Stimulated activated naive CD8-positive, alpha-beta T cell treated with anti-CD3 and anti-CD28 coated beads, Interleukin-15, Interleukin-2, amounts not matched to agents 100 U/mL and 50 U/mL, for 24 hours (primary cell): ENCODE measurements around the gene RALGPS1.

Experiments
- ATAC-seq: fragments of 150-1000 bp; cut with Tn5 transposase; one replicate; pipeline ENCODE4 v1.10.0; 2021
- DNase-seq: peaks from one replicate; pipeline ENCODE4 v3.0.0; 2021

RALGPS1 gene

GRCh38 chr9:126956917-126957686 is 42.5 kb downstream of the RALGPS1 start:
- DNase-seq (no peak), ATAC-seq (no peak)

DNA sequence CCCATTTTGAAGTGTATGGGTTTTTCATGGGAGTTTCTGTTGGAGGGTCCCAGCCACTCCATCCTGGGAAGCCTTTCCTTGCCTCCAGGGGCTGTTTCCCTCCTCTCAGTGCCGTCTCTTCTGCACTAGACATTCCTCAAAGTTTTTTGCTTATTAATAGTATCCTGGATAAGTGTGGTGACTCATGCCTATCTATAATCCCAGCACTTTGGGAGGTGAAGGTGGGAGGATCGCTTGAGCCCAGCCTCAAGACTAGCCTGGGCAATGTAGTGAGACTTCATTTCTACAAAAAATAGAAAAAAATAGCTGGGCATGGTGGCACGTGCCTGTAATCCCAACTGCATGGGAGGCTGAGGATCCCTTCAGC is 43.1 kb downstream of the RALGPS1 start:
- ATAC-seq, result no peak
- no peak for DNase-seq

GRCh38 chr9:126959336-126959735 is 44.8 kb downstream of the RALGPS1 start:
- DNase-seq, result no peak
- no peak for ATAC-seq

DNA sequence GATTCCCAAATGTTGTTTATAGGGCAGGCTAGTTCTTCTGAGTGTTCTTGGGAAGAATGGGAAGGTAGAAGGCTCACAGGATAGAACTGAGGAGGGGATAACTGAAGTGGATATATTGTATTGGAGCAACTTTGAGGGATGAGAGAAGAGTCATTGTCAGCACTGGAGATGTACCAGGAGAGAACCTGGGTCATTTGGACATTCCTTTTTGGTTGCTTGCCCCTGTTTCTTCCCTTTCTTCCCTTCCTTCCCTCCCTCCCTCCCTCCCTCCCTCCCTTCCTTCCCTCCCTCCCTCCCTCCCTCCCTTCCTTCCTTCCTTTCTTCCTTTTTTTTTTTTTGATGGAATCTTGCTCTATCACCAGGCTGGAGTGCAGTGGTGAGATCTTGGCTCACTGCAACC is 45.3 kb downstream of the RALGPS1 start:
- DNase-seq (no peak), ATAC-seq (no peak)

DNA sequence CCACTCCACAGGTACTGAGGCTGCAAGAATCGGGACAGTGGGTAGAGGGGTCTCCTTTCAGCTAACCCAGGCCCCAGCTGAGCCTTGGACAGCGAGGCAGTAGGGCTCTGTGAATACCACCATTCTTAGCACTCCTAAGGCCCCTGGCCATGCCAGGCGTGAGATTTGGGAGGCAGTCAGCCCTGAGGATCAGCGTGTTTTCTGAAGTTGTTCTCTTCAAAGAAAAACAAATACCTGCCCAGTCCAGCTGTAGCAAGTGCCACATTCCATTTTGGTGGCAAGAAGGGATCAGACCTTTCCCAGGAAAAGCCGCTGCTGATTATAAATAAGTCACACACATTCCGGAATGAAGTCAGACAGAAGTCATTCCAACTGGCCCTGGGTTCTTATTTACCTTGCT is 47.8 kb downstream of the RALGPS1 start:
- DNase-seq (no peak), ATAC-seq (no peak)

DNA sequence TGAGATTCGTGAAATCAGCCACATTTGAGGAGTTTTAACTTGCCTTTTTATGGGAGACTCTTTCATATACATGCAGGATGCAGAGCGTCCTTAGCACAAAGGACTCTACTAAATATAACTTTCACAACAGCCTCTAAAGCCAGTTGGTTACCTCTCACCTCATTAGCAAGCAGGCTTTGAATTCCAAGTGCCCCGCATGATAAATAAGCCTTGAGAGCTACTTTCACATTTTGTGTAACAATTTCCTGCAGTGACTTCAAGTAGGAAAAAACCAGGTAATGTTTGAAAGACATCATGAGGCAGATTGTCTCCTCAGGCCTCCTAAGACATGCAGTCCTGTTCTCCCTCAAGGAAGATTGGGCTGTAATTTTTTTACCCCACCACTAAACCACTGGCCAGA is 50.5 kb downstream of the RALGPS1 start:
- ATAC-seq (no peak), DNase-seq (no peak)

DNA sequence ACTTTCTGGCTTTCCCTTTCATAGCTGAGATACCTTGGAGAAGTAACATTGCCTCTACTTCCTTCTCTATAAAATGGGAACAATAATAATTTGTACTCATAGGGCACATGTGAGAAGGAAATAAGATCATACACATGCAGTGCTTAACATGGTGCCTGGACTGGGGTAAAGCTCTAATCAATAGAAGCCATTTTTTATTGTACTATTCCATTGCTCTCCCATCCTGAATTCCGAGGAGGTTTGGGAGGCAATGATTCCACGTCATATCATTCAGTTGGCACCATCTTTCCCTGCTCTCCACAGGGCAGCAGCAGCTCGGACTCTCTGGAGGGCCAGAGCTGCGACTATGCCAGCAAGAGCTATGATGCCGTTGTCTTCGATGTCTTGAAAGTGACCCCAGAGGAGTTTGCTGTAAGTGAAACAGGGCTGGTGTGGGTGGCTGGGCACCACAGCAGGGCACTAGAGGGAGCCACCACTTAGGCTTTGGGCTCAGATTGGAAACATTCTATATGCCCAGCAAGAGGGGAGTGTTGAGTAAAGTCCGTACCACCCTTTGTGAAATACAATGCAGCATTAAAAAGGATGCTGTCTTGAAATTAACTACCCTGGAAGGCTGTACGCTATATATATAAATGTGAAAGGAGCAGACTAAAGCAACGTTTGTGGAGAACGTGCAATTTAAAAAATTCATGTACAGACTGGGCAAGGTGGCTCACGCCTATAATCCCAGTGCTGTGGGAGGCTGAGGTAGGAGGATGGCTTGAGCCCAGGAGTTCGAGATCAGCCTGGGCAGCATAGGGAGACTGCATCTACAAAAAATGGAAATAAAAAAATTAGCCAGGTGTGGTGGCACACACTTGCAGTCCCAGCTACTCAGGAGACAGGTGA is 51.2 kb downstream of the RALGPS1 start:
- ATAC-seq (peak; percentile 75), DNase-seq (peak; percentile 49)

- ATAC-seq, result no peak
- no peak for DNase-seq
These were observed 56.7 kb downstream of the RALGPS1 start for GRCh38 chr9:126971261-126971660.

DNA sequence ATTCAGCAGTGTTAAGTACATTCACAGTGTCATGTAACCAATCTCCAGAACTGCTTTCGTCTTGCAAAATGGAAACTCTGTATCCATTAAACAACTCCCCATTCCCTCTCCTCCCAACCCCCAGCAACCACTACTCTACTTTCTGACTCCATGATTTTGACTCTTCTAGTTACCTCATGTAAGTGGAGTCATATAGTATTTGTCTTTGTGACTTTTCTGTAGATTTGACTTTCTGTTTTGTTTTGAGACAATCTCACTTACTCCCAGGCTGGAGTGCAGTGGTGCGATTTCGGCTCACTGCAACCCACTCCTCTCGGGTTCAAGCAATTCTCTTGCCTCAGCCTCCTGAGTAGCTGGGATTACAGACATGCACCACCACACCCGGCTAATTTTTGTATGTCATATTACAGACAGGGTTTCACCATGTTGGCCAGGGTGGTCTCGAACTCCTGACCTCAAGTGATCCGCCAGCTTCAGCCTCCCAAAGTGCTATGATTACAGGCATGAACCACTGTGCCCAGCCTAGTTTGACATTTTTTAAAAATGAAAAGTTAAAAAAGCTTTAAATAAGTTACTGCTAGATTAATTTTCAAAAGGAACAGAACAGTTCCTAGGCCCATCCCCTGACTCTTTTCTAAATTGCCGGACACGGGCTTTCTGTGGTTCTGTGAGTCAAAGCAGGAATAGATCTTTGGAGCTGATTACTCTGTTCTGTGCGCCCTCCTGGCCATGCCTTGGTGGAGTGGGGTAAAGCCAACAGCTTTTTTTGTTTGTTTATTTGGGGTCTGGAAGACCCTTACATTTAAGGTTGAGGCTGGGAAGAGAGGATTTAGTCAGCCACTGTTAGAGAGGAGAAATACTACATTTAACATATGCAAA is 59.3 kb downstream of the RALGPS1 start:
- DNase-seq (no peak), ATAC-seq (no peak)

DNA sequence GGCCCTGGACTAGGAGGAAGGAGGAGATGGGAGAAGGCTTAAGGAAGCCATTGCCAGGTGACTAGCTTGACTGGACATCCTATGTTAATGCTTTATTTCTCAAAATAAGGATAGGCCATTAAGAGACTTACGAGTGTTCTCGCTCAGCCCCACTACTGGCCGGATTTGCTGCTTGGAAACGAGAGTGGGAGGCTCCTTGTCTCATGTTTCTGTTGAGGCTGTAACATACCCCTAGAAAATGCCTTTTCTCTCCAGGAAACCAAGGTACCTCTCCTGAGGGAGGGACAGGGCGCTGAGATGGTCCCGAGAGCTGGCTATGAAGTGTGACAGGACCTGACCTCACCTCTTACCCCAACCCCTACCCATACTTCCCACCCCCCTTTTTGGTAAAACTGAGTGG is 60.0 kb downstream of the RALGPS1 start:
- no peak for ATAC-seq
- no peak for DNase-seq

GRCh38 chr9:126975327-126976220 is 61.0 kb downstream of the RALGPS1 start:
- ATAC-seq (no peak), DNase-seq (no peak)

DNA sequence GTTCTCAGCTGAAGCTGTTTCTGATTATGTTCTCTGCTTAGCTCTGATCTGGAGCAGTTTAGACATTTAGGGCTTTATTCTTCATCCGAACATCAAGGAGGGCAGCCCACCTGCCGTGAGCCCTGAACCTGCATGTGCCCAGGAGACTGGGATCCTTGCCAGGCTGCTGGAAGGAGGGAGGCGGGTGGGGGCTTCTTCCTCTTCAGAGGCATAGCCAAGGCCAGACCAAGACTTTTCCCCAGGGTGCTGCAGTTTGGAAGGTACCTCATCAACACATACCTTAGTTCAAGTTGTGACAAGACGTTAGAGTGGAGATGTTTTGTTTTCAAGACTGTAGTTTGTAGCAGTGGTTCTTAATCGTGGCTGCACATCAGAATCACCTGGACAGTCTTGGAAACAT is 64.9 kb downstream of the RALGPS1 start:
- no peak for ATAC-seq

GRCh38 chr9:126980231-126980630 is 65.6 kb downstream of the RALGPS1 start:
- no peak for DNase-seq
- ATAC-seq, result no peak

More for the DNA sequence above, 64.9 kb downstream of the RALGPS1 start:
- no peak for DNase-seq

DNA sequence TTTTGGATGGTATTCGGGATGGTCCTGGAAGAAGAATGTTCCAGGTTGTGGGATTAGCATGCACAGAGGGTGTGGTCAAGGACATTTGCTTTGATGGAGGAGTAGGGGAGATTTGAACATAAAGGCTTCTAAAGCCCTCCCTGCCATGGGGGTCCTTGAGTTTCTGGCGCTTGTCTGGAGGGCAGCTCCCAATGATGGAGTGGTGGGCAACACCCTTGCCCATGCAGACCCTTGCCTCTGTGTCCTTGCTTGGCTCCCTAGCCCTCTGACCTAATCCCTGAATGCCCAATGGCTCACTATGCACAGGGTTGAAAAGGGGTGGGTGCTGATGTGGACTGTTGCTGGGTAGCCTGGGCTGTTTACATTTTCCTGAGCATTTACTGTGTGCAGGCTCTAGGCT is 66.6 kb downstream of the RALGPS1 start:
- ATAC-seq, result no peak

GRCh38 chr9:126982215-126983002 is 67.8 kb downstream of the RALGPS1 start:
- ATAC-seq (no peak), DNase-seq (no peak)

More for the DNA sequence above, 66.6 kb downstream of the RALGPS1 start:
- no peak for DNase-seq

DNA sequence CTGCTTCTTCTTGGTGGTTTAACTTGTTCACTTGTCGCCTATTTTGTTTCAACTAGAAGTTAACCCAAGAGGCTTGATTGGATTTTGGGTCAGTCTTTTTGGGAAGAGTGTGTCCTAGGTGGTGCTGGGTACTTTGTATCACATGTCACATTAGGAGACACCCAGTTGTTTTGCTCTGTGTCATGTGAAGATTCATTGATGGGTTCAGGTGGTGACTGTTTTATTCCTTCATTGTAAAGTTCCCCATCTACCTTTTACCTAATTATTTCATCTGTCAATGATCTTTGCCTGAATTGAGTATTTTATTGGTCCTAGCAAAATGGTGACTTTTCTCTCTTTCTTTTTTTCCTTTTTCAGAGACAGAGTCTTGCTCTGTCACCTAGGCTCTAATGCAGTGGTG is 69.2 kb downstream of the RALGPS1 start:
- no peak for DNase-seq
- no peak for ATAC-seq

DNA sequence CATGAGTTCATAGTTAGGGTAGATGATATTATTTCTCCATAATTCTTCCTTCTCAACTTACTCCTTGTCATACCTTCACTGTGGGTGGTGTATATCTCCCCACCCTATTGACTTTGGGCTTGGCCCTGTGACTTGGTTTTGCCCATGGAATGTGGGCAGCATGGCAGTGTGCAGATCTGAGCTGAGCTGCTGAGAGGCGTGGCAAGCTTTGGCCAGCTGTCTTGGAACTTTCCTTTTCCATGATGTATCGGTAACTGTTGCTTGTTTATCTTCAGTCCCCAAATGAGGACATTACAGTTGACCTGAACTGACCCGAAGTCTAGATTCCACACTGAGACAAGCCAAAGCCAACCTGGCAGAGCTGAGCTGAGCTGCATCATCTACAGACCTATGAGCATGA is 70.4 kb downstream of the RALGPS1 start:
- no peak for DNase-seq
- ATAC-seq, result no peak

DNA sequence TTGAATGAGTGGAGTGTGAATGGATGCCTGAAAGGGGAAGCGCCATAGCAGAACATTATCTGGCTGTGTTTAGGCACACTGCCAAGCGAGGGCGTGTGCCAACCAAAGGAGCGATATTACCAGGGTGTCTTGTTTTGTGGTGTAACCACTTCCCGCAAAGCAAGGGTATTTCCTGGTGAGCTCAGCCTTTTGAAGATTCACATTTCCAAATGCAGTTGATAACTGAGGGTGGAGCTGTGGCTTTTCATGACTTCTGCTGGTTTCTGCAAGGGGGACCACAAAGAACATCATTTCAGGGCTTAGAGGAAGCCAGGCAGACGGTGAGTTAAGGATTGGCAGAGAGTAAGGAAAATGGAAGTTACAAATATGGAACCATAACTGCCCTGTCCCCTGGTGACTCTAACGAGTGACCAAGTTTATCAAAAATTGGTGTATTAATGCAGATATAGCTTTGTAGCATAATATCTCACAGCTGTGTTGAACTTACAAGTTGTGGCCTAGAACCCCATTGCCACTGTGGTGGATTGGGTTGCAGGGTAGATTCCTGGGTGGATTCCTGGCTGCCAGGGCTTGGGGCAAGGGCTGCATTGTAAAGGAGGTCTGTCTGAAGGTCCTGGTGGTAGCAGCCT is 71.4 kb downstream of the RALGPS1 start:
- peak; percentile 81 for DNase-seq

DNA sequence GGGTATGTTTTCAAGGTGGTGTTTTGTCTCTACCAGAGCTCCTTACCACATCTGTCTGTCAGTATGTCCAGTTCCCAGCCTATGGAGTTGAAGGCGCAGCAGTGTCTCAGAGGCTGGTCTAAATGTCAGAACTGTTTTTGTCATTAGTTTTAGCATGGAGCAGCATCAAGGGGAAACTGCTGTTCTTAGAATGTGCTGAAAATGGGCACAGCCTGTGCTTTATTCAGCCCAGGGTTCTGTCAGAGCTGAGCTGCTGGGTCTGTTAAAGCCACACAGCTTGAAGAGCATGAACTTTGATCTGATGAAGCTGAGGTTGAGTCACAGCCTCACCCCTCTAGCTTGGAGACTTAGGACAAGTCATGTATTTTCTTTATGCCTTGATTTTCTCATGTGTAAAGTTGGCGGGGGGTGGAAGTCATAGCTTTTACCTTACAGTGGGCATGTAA is 71.9 kb downstream of the RALGPS1 start:
- DNase-seq, result peak; percentile 12
- ATAC-seq, result peak; percentile 86

More for the DNA sequence above, 71.4 kb downstream of the RALGPS1 start:
- peak; percentile 85 for ATAC-seq

GRCh38 chr9:126988857-126989256 is 74.3 kb downstream of the RALGPS1 start:
- ATAC-seq (no peak), DNase-seq (no peak)
